Measurements from ENCODE around the gene KDM4B. TPM values are rescaled to one million over a fixed set of nuclear protein-coding genes. Genes with fewer than 3 reads are reported as not detected.
"Not testable (repeated sequence)": the region's sequence is repeated elsewhere in the genome, so short reads cannot be mapped to it uniquely, and the experiment has no call there.

Gene KDM4B
- total RNA-seq, 1 donor from 2014 or later: 38.9 TPM

DNA sequence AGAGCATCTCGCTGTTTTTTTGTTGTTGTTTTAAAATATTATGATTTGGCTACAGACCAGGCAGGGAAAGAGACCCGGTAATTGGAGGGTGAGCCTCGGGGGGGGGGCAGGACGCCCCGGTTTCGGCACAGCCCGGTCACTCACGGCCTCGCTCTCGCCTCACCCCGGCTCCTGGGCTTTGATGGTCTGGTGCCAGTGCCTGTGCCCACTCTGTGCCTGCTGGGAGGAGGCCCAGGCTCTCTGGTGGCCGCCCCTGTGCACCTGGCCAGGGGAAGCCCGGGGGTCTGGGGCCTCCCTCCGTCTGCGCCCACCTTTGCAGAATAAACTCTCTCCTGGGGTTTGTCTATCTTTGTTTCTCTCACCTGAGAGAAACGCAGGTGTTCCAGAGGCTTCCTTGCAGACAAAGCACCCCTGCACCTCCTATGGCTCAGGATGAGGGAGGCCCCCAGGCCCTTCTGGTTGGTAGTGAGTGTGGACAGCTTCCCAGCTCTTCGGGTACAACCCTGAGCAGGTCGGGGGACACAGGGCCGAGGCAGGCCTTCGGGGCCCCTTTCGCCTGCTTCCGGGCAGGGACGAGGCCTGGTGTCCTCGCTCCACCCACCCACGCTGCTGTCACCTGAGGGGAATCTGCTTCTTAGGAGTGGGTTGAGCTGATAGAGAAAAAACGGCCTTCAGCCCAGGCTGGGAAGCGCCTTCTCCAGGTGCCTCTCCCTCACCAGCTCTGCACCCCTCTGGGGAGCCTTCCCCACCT is 183.3 kb downstream of the KDM4B start:
- peaks cover 6% of the 10 kb centered on the region for H3K36me3 Mint-ChIP-seq (ENCODE audit: low read depth)
- H3K27ac Mint-ChIP-seq: no peak overlapping the region
- intact Hi-C loops (cut with micrococcal nuclease): loop anchor here (5.0 kb wide), 1 partner anchor 105 kb away; no protein-coding TSS in a partner anchor
- H3K4me1 Mint-ChIP-seq (ENCODE audit: low read depth): no peaks in the 10 kb centered on the region
- DNase-seq (ENCODE audit: low spot score): no peak
- no peaks in the 10 kb centered on the region for H3K9me3 Mint-ChIP-seq
- no peaks in the 10 kb centered on the region for H3K27me3 Mint-ChIP-seq (ENCODE audit: insufficient read depth)
- no peak overlapping the region for H3K4me3 Mint-ChIP-seq

GRCh38 chr19:5152767-5153532 is 184.0 kb downstream of the KDM4B start:
- intact Hi-C loops (cut with micrococcal nuclease): loop anchor here (5.0 kb wide), 1 partner anchor 106 kb away; no protein-coding TSS in a partner anchor
- Mint-ChIP-seq H3K27ac (no peak overlapping the region), H3K4me1 (ENCODE audit: low read depth) (no peaks in the 10 kb centered on the region), H3K9me3 (no peaks in the 10 kb centered on the region), H3K36me3 (ENCODE audit: low read depth) (peaks cover 6% of the 10 kb centered on the region), H3K27me3 (ENCODE audit: insufficient read depth) (no peaks in the 10 kb centered on the region), H3K4me3 (no peak overlapping the region)
- DNase-seq (ENCODE audit: low spot score): no peak

- DNase-seq (ENCODE audit: low spot score): no peak
- no peaks in the 10 kb centered on the region for H3K4me1 Mint-ChIP-seq (ENCODE audit: low read depth)
- intact Hi-C loops (cut with micrococcal nuclease): loop anchor here (5.0 kb wide), 1 partner anchor 106 kb away; no protein-coding TSS in a partner anchor
- H3K36me3 Mint-ChIP-seq (ENCODE audit: low read depth): peaks cover 4% of the 10 kb centered on the region
- no peaks in the 10 kb centered on the region for H3K27me3 Mint-ChIP-seq (ENCODE audit: insufficient read depth)
- no peak overlapping the region for H3K27ac Mint-ChIP-seq
- H3K4me3 Mint-ChIP-seq: no peak overlapping the region
- H3K9me3 Mint-ChIP-seq: peaks cover 3% of the 10 kb centered on the region
These were observed 184.8 kb downstream of the KDM4B start for GRCh38 chr19:5153601-5154128.

DNA sequence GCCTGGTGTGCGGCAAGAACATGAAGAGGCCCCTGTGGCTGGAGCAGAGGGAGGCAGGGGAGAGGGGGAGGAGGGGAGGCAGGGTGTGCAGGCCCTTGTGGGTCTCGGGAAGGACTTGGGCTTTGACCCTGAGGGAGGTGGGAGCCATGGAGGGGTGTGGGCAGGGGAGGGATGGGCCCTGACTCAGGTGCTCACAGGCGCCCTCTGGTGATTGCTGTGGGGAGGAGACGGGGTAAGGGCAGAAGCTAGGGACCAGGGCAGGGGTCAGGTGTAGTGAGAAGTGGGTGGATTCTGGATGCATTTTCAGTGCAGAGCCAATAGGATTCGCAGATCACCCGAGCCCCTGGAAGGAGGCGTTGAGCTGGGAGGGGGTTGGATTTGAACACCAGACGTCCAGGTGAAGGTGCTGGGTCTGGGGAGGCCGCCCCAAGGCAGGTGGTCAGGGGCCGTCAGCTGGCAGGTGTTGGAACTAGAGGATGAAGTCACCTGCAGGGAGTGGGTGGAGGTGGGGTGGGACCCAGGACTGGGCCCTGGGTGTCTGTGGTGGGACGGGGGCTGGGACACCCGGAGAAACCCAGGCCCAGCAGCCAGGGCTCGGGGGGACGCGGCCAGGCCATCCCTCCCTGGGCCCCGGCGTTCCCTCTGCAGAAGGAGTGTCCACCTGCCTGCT is 185.4 kb downstream of the KDM4B start:
- DNase-seq (ENCODE audit: low spot score): no peak
- no peaks in the 10 kb centered on the region for H3K27me3 Mint-ChIP-seq (ENCODE audit: insufficient read depth)
- no peaks in the 10 kb centered on the region for H3K4me1 Mint-ChIP-seq (ENCODE audit: low read depth)
- peaks cover 9% of the 10 kb centered on the region for H3K9me3 Mint-ChIP-seq
- H3K36me3 Mint-ChIP-seq (ENCODE audit: low read depth): no peaks in the 10 kb centered on the region
- intact Hi-C loops (cut with micrococcal nuclease): loop anchor here (5.0 kb wide), 1 partner anchor 107 kb away; no protein-coding TSS in a partner anchor
- H3K27ac Mint-ChIP-seq: no peak overlapping the region
- no peak overlapping the region for H3K4me3 Mint-ChIP-seq

DNA sequence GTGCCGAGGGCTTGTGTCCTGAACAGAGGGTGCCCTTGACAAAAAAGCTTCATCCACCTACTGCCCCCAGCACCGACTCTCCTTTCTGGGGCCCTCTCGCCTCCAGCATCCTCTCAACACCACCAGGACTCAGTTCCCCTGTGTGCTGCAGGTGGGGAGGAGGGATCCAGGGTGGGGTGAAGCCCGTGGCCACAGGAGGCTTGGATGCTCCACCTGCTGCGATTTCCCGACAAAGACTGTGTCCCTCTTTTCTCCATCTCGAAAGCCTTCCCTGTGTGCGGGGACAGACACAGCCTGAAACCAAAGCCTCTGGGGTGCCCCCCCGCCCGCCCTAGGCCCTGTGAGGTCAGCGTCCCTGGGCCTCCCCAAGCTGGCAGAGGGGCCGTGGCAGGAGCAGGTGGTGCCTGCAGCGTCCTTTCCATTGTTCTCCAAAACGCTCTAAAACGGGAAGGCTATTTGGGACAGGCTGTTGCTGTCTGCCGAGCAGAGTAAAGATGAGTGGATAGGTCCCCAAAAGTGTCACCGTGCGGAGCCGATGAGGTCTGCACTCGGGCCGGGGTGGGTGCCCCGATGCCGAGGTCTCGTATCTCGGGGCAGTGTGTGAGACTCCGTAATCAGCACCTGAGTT is 186.0 kb downstream of the KDM4B start:
- Mint-ChIP-seq H3K4me3 (no peak overlapping the region), H3K27me3 (ENCODE audit: insufficient read depth) (no peaks in the 10 kb centered on the region), H3K36me3 (ENCODE audit: low read depth) (no peaks in the 10 kb centered on the region), H3K27ac (no peak overlapping the region), H3K4me1 (ENCODE audit: low read depth) (no peaks in the 10 kb centered on the region), H3K9me3 (peaks cover 15% of the 10 kb centered on the region)
- intact Hi-C loops (cut with micrococcal nuclease): loop anchor here (5.0 kb wide), 1 partner anchor 108 kb away; no protein-coding TSS in a partner anchor
- no peak for DNase-seq (ENCODE audit: low spot score)

DNA sequence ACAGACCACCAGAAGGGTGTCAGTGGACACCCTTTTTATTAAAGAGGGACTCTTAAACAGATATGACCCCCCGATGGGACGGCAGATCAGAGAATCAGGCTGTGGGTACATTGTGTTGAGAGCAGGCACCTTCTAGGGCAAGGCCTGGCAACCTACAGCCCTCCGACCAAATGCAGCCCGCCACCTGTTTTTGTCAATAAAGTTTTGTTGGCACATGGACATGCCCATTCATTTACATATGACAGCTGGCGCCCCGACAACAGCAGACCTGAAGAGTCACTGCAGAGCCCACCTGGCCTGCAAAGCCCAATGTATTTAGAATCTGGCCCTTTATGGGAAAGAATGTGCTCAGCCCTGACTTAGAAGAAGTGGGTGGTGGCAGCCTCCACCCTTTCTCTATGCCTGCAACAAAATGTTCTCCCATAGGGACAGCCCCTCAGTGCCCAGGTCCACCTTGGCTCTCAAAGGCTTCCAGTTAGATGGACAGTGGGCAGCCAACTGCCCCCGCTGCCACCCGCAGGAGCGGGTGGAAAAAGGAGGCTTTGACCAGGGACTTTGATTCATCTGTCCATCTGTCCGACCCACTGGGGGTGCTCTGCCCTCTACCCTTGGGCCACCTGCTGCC is 186.8 kb downstream of the KDM4B start:
- no peak for DNase-seq (ENCODE audit: low spot score)
- no peak overlapping the region for H3K4me3 Mint-ChIP-seq
- no peaks in the 10 kb centered on the region for H3K4me1 Mint-ChIP-seq (ENCODE audit: low read depth)
- intact Hi-C loops (cut with micrococcal nuclease): no loop called here
- no peaks in the 10 kb centered on the region for H3K27me3 Mint-ChIP-seq (ENCODE audit: insufficient read depth)
- H3K36me3 Mint-ChIP-seq (ENCODE audit: low read depth): no peaks in the 10 kb centered on the region
- peaks cover 15% of the 10 kb centered on the region for H3K9me3 Mint-ChIP-seq
- no peak overlapping the region for H3K27ac Mint-ChIP-seq

- no peak for DNase-seq (ENCODE audit: low spot score)
- Mint-ChIP-seq H3K27me3 (ENCODE audit: insufficient read depth) (no peaks in the 10 kb centered on the region), H3K36me3 (ENCODE audit: low read depth) (no peaks in the 10 kb centered on the region), H3K27ac (no peak overlapping the region), H3K4me1 (ENCODE audit: low read depth) (no peaks in the 10 kb centered on the region), H3K9me3 (peaks cover 15% of the 10 kb centered on the region), H3K4me3 (no peak overlapping the region)
- intact Hi-C loops (cut with micrococcal nuclease): no loop called here
These were observed 187.5 kb downstream of the KDM4B start for GRCh38 chr19:5156231-5156986.

DNA sequence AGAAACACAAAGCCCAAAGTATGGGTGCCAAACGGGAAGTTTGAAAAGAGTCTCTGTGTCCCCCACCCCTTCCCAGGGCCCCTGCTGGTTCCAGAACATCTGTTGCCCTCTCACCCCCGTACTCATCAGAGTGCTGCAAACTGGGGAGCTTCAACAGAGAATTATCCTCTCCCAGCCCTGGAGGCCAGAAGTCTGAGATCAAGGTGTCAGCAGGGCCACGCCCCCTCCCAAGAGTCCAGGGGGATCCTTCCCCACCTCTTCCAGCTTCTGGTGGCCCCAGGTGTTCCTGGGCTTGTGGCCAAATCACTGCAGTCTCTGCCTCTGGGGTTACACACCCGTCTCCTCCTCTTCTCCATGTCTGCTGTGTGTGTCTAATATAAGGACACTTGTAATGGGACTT is 188.3 kb downstream of the KDM4B start:
- H3K4me3 Mint-ChIP-seq: no peak overlapping the region
- no peaks in the 10 kb centered on the region for H3K36me3 Mint-ChIP-seq (ENCODE audit: low read depth)
- intact Hi-C loops (cut with micrococcal nuclease): no loop called here
- no peak for DNase-seq (ENCODE audit: low spot score)
- peaks cover 15% of the 10 kb centered on the region for H3K9me3 Mint-ChIP-seq
- H3K27ac Mint-ChIP-seq: no peak overlapping the region
- no peaks in the 10 kb centered on the region for H3K27me3 Mint-ChIP-seq (ENCODE audit: insufficient read depth)
- no peaks in the 10 kb centered on the region for H3K4me1 Mint-ChIP-seq (ENCODE audit: low read depth)

GRCh38 chr19:5158549-5159134 is 189.7 kb downstream of the KDM4B start:
- H3K4me1 Mint-ChIP-seq (ENCODE audit: low read depth); H3K36me3 Mint-ChIP-seq (ENCODE audit: low read depth); DNase-seq (ENCODE audit: low spot score); H3K27me3 Mint-ChIP-seq (ENCODE audit: insufficient read depth); H3K27ac Mint-ChIP-seq; intact Hi-C loops (cut with micrococcal nuclease); H3K4me3 Mint-ChIP-seq: not testable (repeated sequence)
- H3K9me3 Mint-ChIP-seq: peaks cover 15% of the 10 kb centered on the region

GRCh38 chr19:5160158-5160795 is 191.4 kb downstream of the KDM4B start:
- intact Hi-C loops (cut with micrococcal nuclease); H3K4me3 Mint-ChIP-seq; H3K4me1 Mint-ChIP-seq (ENCODE audit: low read depth); H3K36me3 Mint-ChIP-seq (ENCODE audit: low read depth); H3K27ac Mint-ChIP-seq; DNase-seq (ENCODE audit: low spot score); H3K27me3 Mint-ChIP-seq (ENCODE audit: insufficient read depth): not testable (repeated sequence)
- H3K9me3 Mint-ChIP-seq: peaks cover 15% of the 10 kb centered on the region

Data from activated T-helper 1 cell treated with anti-CD3 and anti-CD28 coated beads, Interleukin-12 subunit alpha, Interleukin-12 subunit beta, Interleukin-2, Interleukin-4 antibody, amounts not matched to agents 30 ng/mL and 10 ng/mL and 1 ng/mL, durations not matched to agents 14 hours and 24 hours and 36 hours (primary cell).